ENCODE measurements around the gene PLXNB2. TPM values are rescaled to one million over a fixed set of nuclear protein-coding genes. Genes with fewer than 3 reads are reported as not detected.

The PLXNB2 gene
- total RNA-seq, 4 donors from 2014 or later = 105 to 199 (median 155) TPM

DNA sequence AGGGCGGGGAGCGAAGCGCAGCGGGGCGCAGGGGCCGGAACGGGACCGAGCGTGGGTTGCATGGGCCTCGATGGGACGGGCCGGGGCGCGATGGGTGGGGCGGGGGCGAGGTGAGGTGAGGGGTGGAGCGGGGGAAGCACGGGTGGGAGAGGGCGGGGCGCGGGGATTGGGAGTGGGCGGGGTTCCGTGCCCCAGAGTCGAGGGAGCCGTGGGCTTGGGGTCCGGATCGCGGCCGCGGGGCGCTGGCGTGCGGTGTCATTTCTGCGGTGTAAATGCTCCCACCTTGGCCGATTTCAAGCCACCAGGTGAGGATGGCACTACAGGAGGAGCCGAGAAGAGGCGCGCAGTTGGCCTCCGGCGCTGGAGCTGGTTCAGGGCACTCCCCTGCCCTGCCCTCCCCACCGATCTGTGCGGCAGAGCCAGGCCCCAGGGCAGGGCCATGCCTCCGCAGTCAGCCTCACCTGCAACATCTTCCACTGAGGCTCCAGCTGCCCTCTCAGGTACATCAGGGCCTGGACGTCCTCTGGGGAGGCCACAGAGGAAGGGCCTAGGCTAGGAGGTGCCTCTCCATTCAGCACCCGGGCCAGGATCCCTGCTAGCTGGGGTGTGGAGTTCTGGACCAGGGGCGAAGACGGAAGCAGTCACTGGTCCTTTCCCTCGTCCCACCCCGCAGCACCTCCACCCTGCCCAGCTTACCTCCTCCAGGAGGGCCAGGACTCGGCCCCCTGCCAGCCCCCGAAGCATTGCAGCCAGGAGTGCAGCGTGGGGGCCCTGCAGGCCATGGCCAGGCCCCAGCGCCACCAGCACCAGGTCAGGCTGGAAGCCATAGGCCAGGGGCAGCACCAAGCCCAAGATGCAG, 62.0 kb downstream of the PLXNB2 start:
- DNase-seq (ENCODE audit: low spot score in 2 of 2) = no peak
- no peak for TF ChIP-seq POLR2A (IDR thresholded peaks at IDR 0.05)
- TF ChIP-seq, protein P1, sequence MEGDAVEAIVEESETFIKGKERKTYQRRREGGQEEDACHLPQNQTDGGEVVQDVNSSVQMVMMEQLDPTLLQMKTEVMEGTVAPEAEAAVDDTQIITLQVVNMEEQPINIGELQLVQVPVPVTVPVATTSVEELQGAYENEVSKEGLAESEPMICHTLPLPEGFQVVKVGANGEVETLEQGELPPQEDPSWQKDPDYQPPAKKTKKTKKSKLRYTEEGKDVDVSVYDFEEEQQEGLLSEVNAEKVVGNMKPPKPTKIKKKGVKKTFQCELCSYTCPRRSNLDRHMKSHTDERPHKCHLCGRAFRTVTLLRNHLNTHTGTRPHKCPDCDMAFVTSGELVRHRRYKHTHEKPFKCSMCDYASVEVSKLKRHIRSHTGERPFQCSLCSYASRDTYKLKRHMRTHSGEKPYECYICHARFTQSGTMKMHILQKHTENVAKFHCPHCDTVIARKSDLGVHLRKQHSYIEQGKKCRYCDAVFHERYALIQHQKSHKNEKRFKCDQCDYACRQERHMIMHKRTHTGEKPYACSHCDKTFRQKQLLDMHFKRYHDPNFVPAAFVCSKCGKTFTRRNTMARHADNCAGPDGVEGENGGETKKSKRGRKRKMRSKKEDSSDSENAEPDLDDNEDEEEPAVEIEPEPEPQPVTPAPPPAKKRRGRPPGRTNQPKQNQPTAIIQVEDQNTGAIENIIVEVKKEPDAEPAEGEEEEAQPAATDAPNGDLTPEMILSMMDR (IDR thresholded peaks at IDR 0.05) = no peak
- H3K4me3 ChIP-seq (ENCODE audit: low read depth, poor library complexity, severe bottlenecking) = peak overlapping the region; percentile 84
- WGBS, 2 donors = 13 to 21% methylated on average over 12 to 26 of the region's 53 CpGs
- intact Hi-C loops (cut with DNase I; ENCODE audit: low total_unique reads) = no loop called here

DNA sequence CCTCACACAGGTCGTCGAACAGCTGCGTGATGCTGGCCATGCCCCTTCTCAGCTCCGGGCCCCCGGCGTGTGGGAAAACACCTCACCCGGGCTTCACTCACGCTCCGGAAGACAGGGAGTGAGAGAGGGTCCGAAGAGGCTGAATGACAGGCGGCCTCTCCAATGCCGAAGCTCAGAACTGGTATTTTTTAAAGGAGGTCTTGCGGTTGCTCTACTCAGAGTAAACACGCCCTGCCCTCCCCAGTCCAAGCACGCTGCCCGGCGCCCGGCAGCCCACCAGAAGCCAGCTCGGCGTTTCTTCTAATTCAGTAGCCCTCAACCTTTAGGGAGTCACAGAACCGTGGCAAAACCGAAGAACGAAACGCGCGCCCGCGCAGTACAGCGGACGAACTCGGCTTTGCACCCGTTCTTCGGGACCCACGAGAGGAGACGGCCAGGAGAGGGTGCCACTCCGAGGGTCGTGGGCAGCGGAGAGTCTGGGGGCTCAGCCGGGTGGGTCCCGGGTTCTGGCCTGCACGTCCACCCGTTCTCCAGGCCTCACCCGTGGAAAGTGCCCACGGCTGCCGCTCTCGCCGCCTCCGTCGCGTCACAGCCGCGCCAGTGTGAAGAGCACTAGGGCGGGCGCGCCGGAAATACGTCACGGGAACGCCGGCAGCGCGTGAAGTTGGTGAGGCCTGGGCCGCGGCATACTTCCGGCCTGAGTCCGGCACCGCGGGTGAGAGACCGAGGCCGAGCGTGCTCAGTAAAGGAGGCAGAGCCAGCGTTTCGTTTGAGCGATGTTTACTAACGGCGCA, 62.8 kb downstream of the PLXNB2 start, which contains the start of gene TUBGCP6:
Gene TUBGCP6, minus strand, starts transcription at position 604 of the 794 bp plus-strand sequence. Its CDS starts 564 bp downstream, at position 40.
- peak within 1 kb of the TSS; percentile 84 for H3K4me3 ChIP-seq (ENCODE audit: low read depth, poor library complexity, severe bottlenecking)
- WGBS, 2 donors = 0 to 1% methylated on average over 41 to 48 of the region's 76 CpGs
- intact Hi-C loops (cut with DNase I; ENCODE audit: low total_unique reads) = no loop called here
- peak; percentile 92 to 99 for DNase-seq (ENCODE audit: low spot score in 2 of 2)
- TF ChIP-seq, protein P1 (IDR thresholded peaks at IDR 0.05) = no peak
- TF ChIP-seq POLR2A (IDR thresholded peaks at IDR 0.05) = peak in 1 of 2 donors; percentile 32

DNA sequence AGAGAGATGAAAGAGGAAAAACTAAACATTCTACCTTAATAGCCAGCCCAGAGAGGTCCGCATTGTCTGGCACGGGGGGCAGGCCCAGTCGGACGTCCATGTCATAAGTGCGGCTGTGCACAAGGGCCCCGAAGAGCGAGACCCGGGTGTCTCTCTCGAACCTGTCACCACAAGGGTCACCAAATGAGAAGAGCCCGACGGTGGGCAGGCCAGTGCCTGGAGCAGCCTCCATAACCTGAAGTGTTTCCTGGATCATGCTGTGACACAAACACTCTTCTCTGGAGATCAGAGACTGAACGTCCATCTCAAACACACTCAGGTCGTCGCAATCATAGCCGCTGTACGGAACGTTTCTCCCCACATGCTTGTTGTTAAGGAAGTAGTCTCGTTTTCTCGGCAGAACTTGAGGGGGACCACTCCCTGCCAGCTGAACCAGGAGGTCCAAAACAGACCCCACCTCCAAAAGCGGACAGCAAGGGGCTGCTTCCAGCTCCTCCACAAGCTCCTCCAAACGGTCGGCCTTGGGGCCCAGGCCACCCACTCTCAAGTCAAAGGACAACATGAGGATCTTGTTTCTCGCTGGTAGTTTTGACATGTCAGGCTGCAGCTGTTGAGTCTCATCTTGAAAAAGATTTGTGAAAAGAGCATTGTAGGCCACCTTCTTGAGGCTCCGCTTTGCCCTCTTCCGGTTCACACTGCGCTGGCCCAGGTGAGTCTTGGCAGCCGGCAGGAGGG, 63.6 kb downstream of the PLXNB2 start:
- intact Hi-C loops (cut with DNase I; ENCODE audit: low total_unique reads) = no loop called here
- DNase-seq (ENCODE audit: low spot score in 2 of 2) = no peak
- TF ChIP-seq, protein P1 (IDR thresholded peaks at IDR 0.05) = no peak
- TF ChIP-seq POLR2A (IDR thresholded peaks at IDR 0.05) = no peak
- H3K4me3 ChIP-seq (ENCODE audit: low read depth, poor library complexity, severe bottlenecking) = peak overlapping the region; percentile 84
- WGBS, 2 donors = 19 to 23% methylated on average over 27 of the region's 27 CpGs

DNA sequence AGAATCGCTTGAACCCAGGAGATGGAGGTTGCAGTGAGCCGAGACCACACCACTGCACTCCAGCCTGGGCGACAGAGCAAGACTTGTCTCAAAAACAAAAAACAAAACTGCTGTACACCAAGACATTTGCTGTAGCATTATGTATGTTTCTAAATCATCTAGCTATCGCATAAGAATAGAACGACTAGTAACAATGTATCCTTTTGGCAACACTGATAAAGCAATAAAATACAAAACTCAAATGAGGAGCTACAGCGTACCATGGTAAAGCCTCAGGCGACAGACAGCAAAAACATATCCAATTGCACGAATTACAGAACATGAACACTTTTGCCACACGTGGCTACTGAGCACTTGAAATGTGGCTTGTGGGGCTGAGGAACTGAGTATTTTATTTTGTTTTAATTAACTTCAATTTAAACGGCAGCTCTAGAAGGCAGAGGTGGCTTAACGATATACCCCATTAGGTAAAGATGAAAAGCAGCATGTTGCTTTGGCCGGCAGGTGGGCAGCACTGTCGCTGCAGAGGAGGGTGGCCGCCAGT, 65.0 kb downstream of the PLXNB2 start:
- no peak for DNase-seq (ENCODE audit: low spot score in 2 of 2)
- H3K4me3 ChIP-seq (ENCODE audit: low read depth, poor library complexity, severe bottlenecking) = no peak overlapping the region
- intact Hi-C loops (cut with DNase I; ENCODE audit: low total_unique reads) = no loop called here
- no peak for TF ChIP-seq POLR2A (IDR thresholded peaks at IDR 0.05)
- TF ChIP-seq, protein P1 (IDR thresholded peaks at IDR 0.05) = no peak
- 39 to 42% methylated on average over 14 of the region's 14 CpGs for WGBS, 2 donors

DNA sequence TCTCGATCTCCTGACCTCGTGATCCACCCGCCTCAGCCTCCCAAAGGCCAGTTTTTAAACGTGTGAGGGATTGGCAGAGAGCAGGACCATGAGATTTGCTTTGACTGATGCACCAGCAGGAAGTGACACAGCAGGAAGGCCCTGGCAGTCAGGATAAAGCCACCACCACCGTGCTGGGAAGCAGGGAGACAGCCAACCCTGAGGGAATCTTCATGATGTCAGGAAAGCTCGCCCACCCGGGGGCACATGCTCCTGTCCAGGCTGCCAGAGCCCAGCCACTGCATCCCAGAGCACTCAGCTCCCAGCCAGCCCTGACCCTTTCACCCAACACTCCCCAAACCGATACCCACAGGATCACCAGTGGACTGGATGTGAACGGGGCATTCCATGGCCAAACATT, 68.7 kb downstream of the PLXNB2 start:
- TF ChIP-seq, protein P1 (IDR thresholded peaks at IDR 0.05) = no peak
- TF ChIP-seq POLR2A (IDR thresholded peaks at IDR 0.05) = no peak
- WGBS, 2 donors = 86 to 93% methylated on average over 9 of the region's 9 CpGs
- H3K4me3 ChIP-seq (ENCODE audit: low read depth, poor library complexity, severe bottlenecking) = no peak overlapping the region
- no peak for DNase-seq (ENCODE audit: low spot score in 2 of 2)
- intact Hi-C loops (cut with DNase I; ENCODE audit: low total_unique reads) = no loop called here

All from lower leg skin (tissue), 4 donors.